Liver (tissue), 3 donors: ENCODE measurements around the gene ID4.

Experiments used
- EGR1 ChIP-seq, 2 donors: IDR thresholded peaks; 2 replicates each; pipeline ENCODE4 v1.6.1; 2016 to 2018; ENCODE audit warnings: antibody characterized with exemption in 2 of 2, low read depth in 2 of 2
- GABPA ChIP-seq, 2 donors: IDR thresholded peaks in 1 of 2; conservative IDR thresholded peaks in 1 of 2; 2 replicates each; pipeline ENCODE4 v1.6.1; 2016; ENCODE audit warnings: antibody characterized with exemption in 2 of 2, mild to moderate bottlenecking in 1 of 2, moderate library complexity in 1 of 2
- HNF4G ChIP-seq: IDR thresholded peaks from 2 replicates; pipeline ENCODE4 v1.6.1; 2016; ENCODE audit warnings: antibody characterized with exemption
- JUND ChIP-seq, 2 donors: IDR thresholded peaks; 2 replicates each; pipeline ENCODE4 v1.6.1; 2016; ENCODE audit warnings: antibody characterized with exemption in 2 of 2
- RAD21 ChIP-seq, 2 donors: IDR thresholded peaks; 2 replicates each; pipeline ENCODE4 v1.6.1; 2016; ENCODE audit warnings: antibody characterized with exemption in 2 of 2, mild to moderate bottlenecking in 2 of 2
- RXRA ChIP-seq, 2 donors: IDR thresholded peaks; 2 replicates each; pipeline ENCODE4 v1.6.1; 2017 to 2018; ENCODE audit warnings: antibody characterized with exemption in 2 of 2, mild to moderate bottlenecking in 1 of 2
- SP1 ChIP-seq: IDR thresholded peaks from 2 replicates; pipeline ENCODE4 v1.6.1; 2018; ENCODE audit warnings: antibody characterized with exemption, mild to moderate bottlenecking
- TAF1 ChIP-seq: conservative IDR thresholded peaks from 2 replicates; pipeline ENCODE4 v1.6.1; 2016; ENCODE audit warnings: antibody characterized with exemption, mild to moderate bottlenecking
- TF ChIP-seq, protein P1 (sequence below): fragments of 150-350 bp; IDR thresholded peaks from 2 replicates; pipeline ENCODE4 v1.5.1; 2017; ENCODE audit warnings: improper control_type of control experiment, low read depth, low read length; ENCODE audit not compliant: missing input control
- TF ChIP-seq, protein P2 (sequence below): IDR thresholded peaks from 2 replicates; pipeline ENCODE4 v1.6.1; 2016; ENCODE audit warnings: antibody characterized with exemption, mild to moderate bottlenecking
- donor health status: healthy.
- donor health status: healthy.

DNA sequence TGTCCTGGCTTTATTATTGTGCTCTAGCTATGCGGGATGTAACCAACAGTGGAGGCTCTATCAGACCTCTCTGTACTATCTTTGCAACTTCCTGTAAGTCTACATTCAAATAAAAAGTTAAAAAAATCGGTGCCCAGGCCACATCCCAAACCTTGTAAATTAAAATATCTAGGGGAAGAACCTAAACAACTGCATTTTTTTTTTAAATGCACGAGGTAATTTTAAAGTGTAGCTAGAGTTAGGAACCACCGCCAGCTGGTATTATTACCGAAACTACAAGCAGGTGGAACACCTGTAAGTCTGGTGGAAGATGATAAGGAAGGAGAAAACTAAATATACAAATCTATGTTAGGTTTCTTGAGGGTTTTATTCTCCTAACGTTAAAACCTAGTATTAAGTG, 34.5 kb upstream of the ID4 start:
- TF ChIP-seq RXRA (IDR thresholded peaks at IDR 0.05): no peak
- TF ChIP-seq, protein P1, sequence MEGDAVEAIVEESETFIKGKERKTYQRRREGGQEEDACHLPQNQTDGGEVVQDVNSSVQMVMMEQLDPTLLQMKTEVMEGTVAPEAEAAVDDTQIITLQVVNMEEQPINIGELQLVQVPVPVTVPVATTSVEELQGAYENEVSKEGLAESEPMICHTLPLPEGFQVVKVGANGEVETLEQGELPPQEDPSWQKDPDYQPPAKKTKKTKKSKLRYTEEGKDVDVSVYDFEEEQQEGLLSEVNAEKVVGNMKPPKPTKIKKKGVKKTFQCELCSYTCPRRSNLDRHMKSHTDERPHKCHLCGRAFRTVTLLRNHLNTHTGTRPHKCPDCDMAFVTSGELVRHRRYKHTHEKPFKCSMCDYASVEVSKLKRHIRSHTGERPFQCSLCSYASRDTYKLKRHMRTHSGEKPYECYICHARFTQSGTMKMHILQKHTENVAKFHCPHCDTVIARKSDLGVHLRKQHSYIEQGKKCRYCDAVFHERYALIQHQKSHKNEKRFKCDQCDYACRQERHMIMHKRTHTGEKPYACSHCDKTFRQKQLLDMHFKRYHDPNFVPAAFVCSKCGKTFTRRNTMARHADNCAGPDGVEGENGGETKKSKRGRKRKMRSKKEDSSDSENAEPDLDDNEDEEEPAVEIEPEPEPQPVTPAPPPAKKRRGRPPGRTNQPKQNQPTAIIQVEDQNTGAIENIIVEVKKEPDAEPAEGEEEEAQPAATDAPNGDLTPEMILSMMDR: no peak
- TF ChIP-seq JUND (IDR thresholded peaks at IDR 0.05): no peak
- no peak for TF ChIP-seq EGR1 (IDR thresholded peaks at IDR 0.05; ENCODE audit: low read depth in 2 of 2)
- TF ChIP-seq GABPA (IDR thresholded peaks at IDR 0.05 in 1 of 2, conservative IDR thresholded peaks at IDR 0.05 in 1 of 2): no peak
- no peak for TF ChIP-seq SP1
- TF ChIP-seq TAF1: no peak
- no peak for TF ChIP-seq RAD21 (IDR thresholded peaks at IDR 0.05)
- TF ChIP-seq, protein P2, sequence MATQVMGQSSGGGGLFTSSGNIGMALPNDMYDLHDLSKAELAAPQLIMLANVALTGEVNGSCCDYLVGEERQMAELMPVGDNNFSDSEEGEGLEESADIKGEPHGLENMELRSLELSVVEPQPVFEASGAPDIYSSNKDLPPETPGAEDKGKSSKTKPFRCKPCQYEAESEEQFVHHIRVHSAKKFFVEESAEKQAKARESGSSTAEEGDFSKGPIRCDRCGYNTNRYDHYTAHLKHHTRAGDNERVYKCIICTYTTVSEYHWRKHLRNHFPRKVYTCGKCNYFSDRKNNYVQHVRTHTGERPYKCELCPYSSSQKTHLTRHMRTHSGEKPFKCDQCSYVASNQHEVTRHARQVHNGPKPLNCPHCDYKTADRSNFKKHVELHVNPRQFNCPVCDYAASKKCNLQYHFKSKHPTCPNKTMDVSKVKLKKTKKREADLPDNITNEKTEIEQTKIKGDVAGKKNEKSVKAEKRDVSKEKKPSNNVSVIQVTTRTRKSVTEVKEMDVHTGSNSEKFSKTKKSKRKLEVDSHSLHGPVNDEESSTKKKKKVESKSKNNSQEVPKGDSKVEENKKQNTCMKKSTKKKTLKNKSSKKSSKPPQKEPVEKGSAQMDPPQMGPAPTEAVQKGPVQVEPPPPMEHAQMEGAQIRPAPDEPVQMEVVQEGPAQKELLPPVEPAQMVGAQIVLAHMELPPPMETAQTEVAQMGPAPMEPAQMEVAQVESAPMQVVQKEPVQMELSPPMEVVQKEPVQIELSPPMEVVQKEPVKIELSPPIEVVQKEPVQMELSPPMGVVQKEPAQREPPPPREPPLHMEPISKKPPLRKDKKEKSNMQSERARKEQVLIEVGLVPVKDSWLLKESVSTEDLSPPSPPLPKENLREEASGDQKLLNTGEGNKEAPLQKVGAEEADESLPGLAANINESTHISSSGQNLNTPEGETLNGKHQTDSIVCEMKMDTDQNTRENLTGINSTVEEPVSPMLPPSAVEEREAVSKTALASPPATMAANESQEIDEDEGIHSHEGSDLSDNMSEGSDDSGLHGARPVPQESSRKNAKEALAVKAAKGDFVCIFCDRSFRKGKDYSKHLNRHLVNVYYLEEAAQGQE: no peak
- TF ChIP-seq HNF4G: no peak
